ENCODE results near the gene FKBP1B. TPM values are rescaled to one million over a fixed set of nuclear protein-coding genes. Genes with fewer than 3 reads are reported as not detected.

FKBP1B gene
- 8.9 to 12.0 TPM (median 11.0 TPM) in 5 replicates for total RNA-seq (2022; extraction: Qiagen RNA extraction; ENCODE audit: low read depth)

GRCh38 chr2:24049485-24050021 is at the start of gene FKBP1B:
FKBP1B (plus strand) TSS chr2:24049741; CDS start chr2:24049850, 109 bp downstream.

GRCh38 chr2:24009680-24010476 is 39.7 kb upstream of the FKBP1B start, which contains the start of gene MFSD2B:
MFSD2B (plus strand) TSS chr2:24010085; CDS start chr2:24010097, 12 bp downstream.

GRCh38 chr2:24046930-24047702 is 2.4 kb upstream of the FKBP1B start, which contains the start of gene WDCP:
WDCP (minus strand) TSS chr2:24047391; CDS start chr2:24039494, 7,897 bp downstream.

GRCh38 chr2:24075915-24076848 is 26.6 kb downstream of the FKBP1B start, which contains the start of gene SF3B6:
SF3B6 (minus strand) TSS chr2:24076326; CDS start chr2:24076229, 97 bp downstream.

GRCh38 chr2:24084386-24085199 is 35.1 kb downstream of the FKBP1B start, which contains the start of gene TP53I3:
TP53I3 (minus strand) TSS chr2:24084834; CDS start chr2:24084326, 508 bp downstream.

Other genes starting within 250 kb of the FKBP1B start
- gene ATAD2B, start 122.6 kb upstream of the FKBP1B start, total RNA-seq (2022; extraction: Qiagen RNA extraction; ENCODE audit: low read depth), result 3.7 to 9.6 TPM (median 6.5 TPM) in 5 replicates
- 15.6 to 28.9 TPM (median 21.1 TPM) in 5 replicates for gene UBXN2A, start 109.3 kb upstream of the FKBP1B start, total RNA-seq (2022; extraction: Qiagen RNA extraction; ENCODE audit: low read depth)
- gene MFSD2B, start 39.7 kb upstream of the FKBP1B start, total RNA-seq (2022; extraction: Qiagen RNA extraction; ENCODE audit: low read depth), result 0.15 to 0.63 TPM (median 0.41 TPM) in 5 replicates
- gene WDCP, start 2.4 kb upstream of the FKBP1B start, total RNA-seq (2022; extraction: Qiagen RNA extraction; ENCODE audit: low read depth), result 10.7 to 16.3 TPM (median 13.0 TPM) in 5 replicates
- gene SF3B6, start 26.6 kb downstream of the FKBP1B start, total RNA-seq (2022; extraction: Qiagen RNA extraction; ENCODE audit: low read depth), result 151 to 286 TPM (median 166 TPM) in 5 replicates
- 213 to 261 TPM (median 235 TPM) in 5 replicates for gene TP53I3, start 35.1 kb downstream of the FKBP1B start, total RNA-seq (2022; extraction: Qiagen RNA extraction; ENCODE audit: low read depth)
- 1.0 to 1.3 TPM (median 1.1 TPM) in 5 replicates for gene PFN4, start 73.6 kb downstream of the FKBP1B start, total RNA-seq (2022; extraction: Qiagen RNA extraction; ENCODE audit: low read depth)
- gene FAM228B, start 73.7 kb downstream of the FKBP1B start, total RNA-seq (2022; extraction: Qiagen RNA extraction; ENCODE audit: low read depth), result 1.3 to 3.5 TPM (median 1.9 TPM) in 5 replicates
- not detected in 5 replicates for gene FAM228A, start 125.3 kb downstream of the FKBP1B start, total RNA-seq (2022; extraction: Qiagen RNA extraction; ENCODE audit: low read depth)